Stimulated activated CD8-positive, alpha-beta memory T cell treated with anti-CD3 and anti-CD28 coated beads, Interleukin-7, amount 100 ng/mL, for 24 hours (primary cell): ENCODE data around the gene CALB2.
A peak's percentile ranks its signal among the peaks of the same experiment; 100 is the strongest.
"Not testable (repeated sequence)": the region's sequence is repeated elsewhere in the genome, so short reads cannot be mapped to it uniquely, and the experiment has no call there.

Source experiments
- DNase-seq: peaks from one replicate; pipeline ENCODE4 v3.0.0-alpha.2; 2020; ENCODE audit warnings: low read depth

CALB2 gene

GRCh38 chr16:71358464-71358998, at the start of gene CALB2:
Gene CALB2 (plus strand): TSS chr16:71358723. CDS start chr16:71358793, 70 bp downstream.
- peak; percentile 45 for DNase-seq

- DNase-seq, result no peak
Measured at GRCh38 chr16:71311553-71312158, 46.9 kb upstream of the CALB2 start.

GRCh38 chr16:71313591-71313990, 44.9 kb upstream of the CALB2 start:
- not testable (repeated sequence) for DNase-seq

- no peak for DNase-seq
Measured at GRCh38 chr16:71315269-71315668, 43.3 kb upstream of the CALB2 start.

- DNase-seq, result no peak
Measured at GRCh38 chr16:71319999-71320398, 38.5 kb upstream of the CALB2 start.

- DNase-seq, result no peak
Measured at GRCh38 chr16:71327720-71328119, 30.8 kb upstream of the CALB2 start.

- no peak for DNase-seq
Measured at GRCh38 chr16:71328151-71328550, 30.4 kb upstream of the CALB2 start.

- no peak for DNase-seq
Measured at GRCh38 chr16:71337631-71338030, 20.9 kb upstream of the CALB2 start.

GRCh38 chr16:71338193-71338592, 20.3 kb upstream of the CALB2 start:
- no peak for DNase-seq

- no peak for DNase-seq
Measured at GRCh38 chr16:71338632-71339031, 19.9 kb upstream of the CALB2 start.

GRCh38 chr16:71339236-71340171, 19.0 kb upstream of the CALB2 start:
- no peak for DNase-seq

- DNase-seq, result no peak
Measured at GRCh38 chr16:71340406-71340805, 18.1 kb upstream of the CALB2 start.

- no peak for DNase-seq
Measured at GRCh38 chr16:71341881-71342280, 16.6 kb upstream of the CALB2 start.

GRCh38 chr16:71343078-71343477, 15.4 kb upstream of the CALB2 start:
- DNase-seq, result no peak

- no peak for DNase-seq
Measured at GRCh38 chr16:71344315-71344905, 14.1 kb upstream of the CALB2 start.

GRCh38 chr16:71345031-71345430, 13.5 kb upstream of the CALB2 start:
- DNase-seq, result no peak

GRCh38 chr16:71347146-71347545, 11.4 kb upstream of the CALB2 start:
- DNase-seq, result no peak

GRCh38 chr16:71348262-71349085, 10.0 kb upstream of the CALB2 start:
- no peak for DNase-seq

GRCh38 chr16:71350821-71351557, 7.5 kb upstream of the CALB2 start:
- no peak for DNase-seq

GRCh38 chr16:71351558-71351901, 7.0 kb upstream of the CALB2 start:
- DNase-seq, result no peak

GRCh38 chr16:71352466-71352865, 6.1 kb upstream of the CALB2 start:
- no peak for DNase-seq
